Measurements from ENCODE around the gene ALDH3B1.

The ALDH3B1 gene

DNA sequence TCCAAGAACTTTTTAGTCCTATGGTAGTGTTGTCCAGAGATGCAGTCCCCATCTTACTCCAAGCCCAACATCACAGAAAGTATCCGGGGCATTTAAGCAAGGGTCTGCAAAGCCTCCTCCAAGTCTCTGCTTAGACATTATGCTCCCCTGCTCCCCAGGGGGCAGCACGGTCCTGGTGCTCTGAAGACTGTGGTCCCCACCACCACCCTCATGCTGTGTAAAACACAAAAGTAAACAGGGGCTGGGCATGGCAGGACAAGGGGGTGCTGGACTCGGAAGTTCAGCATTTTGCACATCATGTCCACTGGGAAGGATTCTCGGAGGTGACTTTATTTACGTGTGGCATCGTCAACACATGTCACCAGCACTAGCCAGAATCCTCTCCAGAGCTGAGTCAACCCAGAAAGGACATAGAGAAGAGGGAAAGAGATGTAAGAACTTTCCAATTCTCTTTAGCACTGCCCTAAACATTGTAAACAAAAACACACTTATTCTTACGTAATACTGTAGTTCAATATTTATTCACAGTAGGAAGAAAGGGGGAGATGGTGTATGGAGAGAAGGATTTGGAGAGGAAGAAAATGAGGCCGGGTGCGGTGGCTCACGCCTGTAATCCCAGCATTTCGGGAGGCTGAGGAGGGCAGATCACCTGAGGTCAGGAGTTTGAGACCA is 66.4 kb downstream of the ALDH3B1 start:
- DNase-seq: no peak

DNA sequence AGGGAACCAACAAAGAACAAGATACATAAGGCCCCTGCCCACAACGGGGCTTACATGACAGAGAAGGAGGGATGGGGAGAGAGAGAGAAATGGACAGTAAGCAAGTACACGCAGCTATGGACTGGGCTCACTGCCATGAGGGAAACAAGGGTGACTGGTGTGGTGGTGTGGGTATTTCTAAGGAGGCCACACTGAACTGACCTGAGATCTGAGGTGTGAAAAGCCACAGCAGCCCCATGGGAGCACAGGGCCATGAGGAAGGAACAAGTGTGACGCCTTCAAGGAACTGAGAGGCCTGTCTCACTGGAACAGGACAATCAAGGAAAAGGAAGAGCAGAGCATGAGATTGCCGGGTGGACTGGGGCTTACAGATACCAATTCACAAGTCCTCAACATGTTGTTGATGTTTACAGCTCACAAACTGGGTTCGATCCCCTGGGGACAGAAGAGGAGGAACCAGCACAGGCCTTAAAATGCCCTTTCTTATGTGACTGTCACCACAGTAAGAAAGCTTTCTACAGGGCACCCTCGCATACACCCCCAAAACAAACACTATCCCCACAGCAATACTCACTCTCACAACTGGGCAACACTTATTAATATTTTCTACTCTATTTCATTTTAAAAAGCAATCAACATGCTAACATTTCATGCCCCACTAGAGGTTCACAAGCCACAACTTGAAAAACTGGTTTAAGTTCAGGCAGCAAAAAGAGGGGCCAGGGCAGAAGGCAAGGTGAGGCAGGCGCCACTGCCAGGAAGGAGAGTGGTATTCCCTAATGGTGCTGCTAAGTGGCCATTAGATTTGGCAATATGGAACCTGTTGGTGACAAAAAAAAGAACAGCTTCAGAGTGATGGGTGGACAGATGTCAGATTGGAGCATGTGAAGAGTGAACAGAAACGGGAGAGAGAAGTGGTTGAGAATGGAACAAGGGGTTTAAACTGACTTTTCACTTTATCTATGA is 67.8 kb downstream of the ALDH3B1 start:
- DNase-seq: no peak
